ENCODE data around the gene KLHDC1. TPM values are rescaled to one million over a fixed set of nuclear protein-coding genes. Genes with fewer than 3 reads are reported as not detected.

Gene KLHDC1
- total RNA-seq, 1 experiment from 2014 or later = 0.98 TPM

DNA sequence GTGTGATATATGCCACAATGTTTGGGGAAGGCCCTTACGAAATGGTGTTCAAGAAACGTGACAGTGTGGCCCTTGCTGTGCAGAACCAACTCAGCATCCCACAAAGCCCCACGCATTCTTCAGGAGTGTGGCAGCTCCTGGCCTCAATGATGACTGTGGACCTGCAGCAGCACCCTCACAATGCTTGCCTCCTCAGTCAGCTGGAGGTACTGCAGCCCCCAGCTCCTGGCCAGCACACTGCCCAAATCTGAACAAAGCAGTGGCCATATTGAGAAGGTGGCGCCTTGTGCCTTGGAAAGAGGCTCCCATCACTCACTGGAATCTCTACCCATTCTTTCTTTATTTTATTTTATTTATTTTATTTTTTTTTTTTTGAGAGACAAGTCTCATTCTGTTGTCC, 15.3 kb upstream of the KLHDC1 start:
- Histone ChIP-seq H3K9me3 (no peaks in the 10 kb centered on the region), H3K4me3 (ENCODE audit: low read depth, low read length) (no peak overlapping the region), H3K27me3 (replicated peaks; ENCODE audit: control insufficient read depth, insufficient read depth, low read length) (no peaks in the 10 kb centered on the region), H3K36me3 (ENCODE audit: control insufficient read depth, insufficient read depth, low read length) (no peaks in the 10 kb centered on the region; the same call in none of the 2 replicates), H3K4me1 (no peaks in the 10 kb centered on the region)
- intact Hi-C loops (cut with micrococcal nuclease; ENCODE audit: unreplicated experiment) = no loop called here
- no peaks in the 10 kb centered on the region for H3K9me3 Mint-ChIP-seq (ENCODE audit: unreplicated experiment)
- no peaks in the 10 kb centered on the region for H3K4me1 Mint-ChIP-seq (ENCODE audit: low read depth, unreplicated experiment)
- no peak overlapping the region for H3K4me3 Mint-ChIP-seq (ENCODE audit: unreplicated experiment)
- peak in 1 of 2 experiments; percentile 13 for DNase-seq
- BruUV-seq (replicated peaks) = no TSS peak
- TF ChIP-seq, protein P1, sequence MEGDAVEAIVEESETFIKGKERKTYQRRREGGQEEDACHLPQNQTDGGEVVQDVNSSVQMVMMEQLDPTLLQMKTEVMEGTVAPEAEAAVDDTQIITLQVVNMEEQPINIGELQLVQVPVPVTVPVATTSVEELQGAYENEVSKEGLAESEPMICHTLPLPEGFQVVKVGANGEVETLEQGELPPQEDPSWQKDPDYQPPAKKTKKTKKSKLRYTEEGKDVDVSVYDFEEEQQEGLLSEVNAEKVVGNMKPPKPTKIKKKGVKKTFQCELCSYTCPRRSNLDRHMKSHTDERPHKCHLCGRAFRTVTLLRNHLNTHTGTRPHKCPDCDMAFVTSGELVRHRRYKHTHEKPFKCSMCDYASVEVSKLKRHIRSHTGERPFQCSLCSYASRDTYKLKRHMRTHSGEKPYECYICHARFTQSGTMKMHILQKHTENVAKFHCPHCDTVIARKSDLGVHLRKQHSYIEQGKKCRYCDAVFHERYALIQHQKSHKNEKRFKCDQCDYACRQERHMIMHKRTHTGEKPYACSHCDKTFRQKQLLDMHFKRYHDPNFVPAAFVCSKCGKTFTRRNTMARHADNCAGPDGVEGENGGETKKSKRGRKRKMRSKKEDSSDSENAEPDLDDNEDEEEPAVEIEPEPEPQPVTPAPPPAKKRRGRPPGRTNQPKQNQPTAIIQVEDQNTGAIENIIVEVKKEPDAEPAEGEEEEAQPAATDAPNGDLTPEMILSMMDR (IDR thresholded peaks at IDR 0.05; ENCODE audit: insufficient read depth in 1 of 2, low read depth in 1 of 2, low read length in 1 of 2, severe bottlenecking in 1 of 2, unreplicated experiment in 1 of 2) = no peak
- no peaks in the 10 kb centered on the region for H3K27me3 Mint-ChIP-seq (ENCODE audit: insufficient read depth, unreplicated experiment)
- ChIA-PET CTCF (no interaction called here), POLR2A (no interaction called here)
- no peak overlapping the region for H3K27ac Mint-ChIP-seq (ENCODE audit: unreplicated experiment)
- H3K36me3 Mint-ChIP-seq (ENCODE audit: insufficient read depth, unreplicated experiment) = peaks cover 38% of the 10 kb centered on the region

DNA sequence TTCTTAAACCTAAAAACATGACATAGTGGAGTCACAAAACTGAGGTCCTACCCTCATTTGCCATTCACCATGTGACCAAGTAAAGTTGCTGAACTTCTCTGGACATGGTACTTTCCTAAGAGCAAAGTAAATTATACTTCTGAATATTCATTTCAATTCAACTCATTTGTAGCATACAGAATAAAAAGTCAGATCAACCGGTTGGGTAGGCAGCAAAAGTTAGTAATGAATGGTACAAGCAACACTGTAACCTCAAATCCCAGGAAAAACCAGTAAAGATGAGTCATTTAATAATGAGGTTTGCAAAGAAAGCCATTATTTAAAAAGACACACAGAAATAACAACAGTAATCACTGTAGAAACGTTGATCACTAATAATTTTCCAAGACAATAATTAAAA, 13.6 kb upstream of the KLHDC1 start:
- Mint-ChIP-seq H3K4me1 (ENCODE audit: low read depth, unreplicated experiment) (no peaks in the 10 kb centered on the region), H3K9me3 (ENCODE audit: unreplicated experiment) (no peaks in the 10 kb centered on the region), H3K36me3 (ENCODE audit: insufficient read depth, unreplicated experiment) (peaks cover 42% of the 10 kb centered on the region), H3K4me3 (ENCODE audit: unreplicated experiment) (no peak overlapping the region), H3K27me3 (ENCODE audit: insufficient read depth, unreplicated experiment) (no peaks in the 10 kb centered on the region), H3K27ac (ENCODE audit: unreplicated experiment) (no peak overlapping the region)
- intact Hi-C loops (cut with micrococcal nuclease; ENCODE audit: unreplicated experiment) = no loop called here
- Histone ChIP-seq H3K27me3 (replicated peaks; ENCODE audit: control insufficient read depth, insufficient read depth, low read length) (no peaks in the 10 kb centered on the region), H3K36me3 (ENCODE audit: control insufficient read depth, insufficient read depth, low read length) (no peaks in the 10 kb centered on the region; the same call in none of the 2 replicates), H3K4me3 (ENCODE audit: low read depth, low read length) (no peak overlapping the region), H3K4me1 (no peaks in the 10 kb centered on the region), H3K9me3 (no peaks in the 10 kb centered on the region)
- TF ChIP-seq, protein P1 (IDR thresholded peaks at IDR 0.05; ENCODE audit: insufficient read depth in 1 of 2, low read depth in 1 of 2, low read length in 1 of 2, severe bottlenecking in 1 of 2, unreplicated experiment in 1 of 2) = no peak
- no TSS peak for BruUV-seq (replicated peaks)
- CTCF ChIA-PET = interaction anchor here (0.6 kb wide), 1 partner anchor 45 kb away, joined by 3 read pairs; no protein-coding TSS in a partner anchor
- DNase-seq = no peak
- POLR2A ChIA-PET = no interaction called here

DNA sequence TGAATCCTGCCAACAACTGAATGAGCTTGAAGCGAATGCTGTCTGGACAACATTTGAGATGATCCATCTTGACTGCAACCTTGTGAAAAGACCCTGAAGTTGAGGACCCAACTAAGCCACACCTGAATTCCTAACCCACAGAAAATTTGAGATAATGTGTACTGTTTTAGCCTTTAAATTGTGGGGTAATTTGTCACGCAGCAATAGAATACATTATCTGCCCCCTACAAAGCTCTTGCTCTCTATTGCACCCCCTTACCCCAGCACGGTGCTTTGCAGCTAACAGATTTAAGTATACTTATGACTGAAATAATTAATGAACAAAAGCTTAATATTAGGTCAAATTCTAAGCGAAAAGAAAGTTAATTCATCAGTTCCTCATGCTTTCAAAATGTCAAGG, 6.5 kb upstream of the KLHDC1 start:
- peaks cover 17% of the 10 kb centered on the region for H3K4me1 Mint-ChIP-seq (ENCODE audit: low read depth, unreplicated experiment)
- H3K4me3 Mint-ChIP-seq (ENCODE audit: unreplicated experiment) = peak overlapping the region; percentile 85
- intact Hi-C loops (cut with micrococcal nuclease; ENCODE audit: unreplicated experiment) = loop anchor here (5.0 kb wide), 1 partner anchor 166 kb away; the partner anchor contains the start of gene NEMF
- ChIA-PET CTCF (interaction anchor here (0.6 kb wide), 2 partner anchors 14 to 167 kb away, joined by 3 to 5 read pairs; no protein-coding TSS in a partner anchor), POLR2A (interaction anchor here (0.6 kb wide), 1 partner anchor 82 kb away, joined by 3 read pairs; the partner anchor contains the start of gene KLHDC2)
- H3K27me3 Mint-ChIP-seq (ENCODE audit: insufficient read depth, unreplicated experiment) = no peaks in the 10 kb centered on the region
- H3K27me3 ChIP-seq (replicated peaks; ENCODE audit: control insufficient read depth, insufficient read depth, low read length) = no peaks in the 10 kb centered on the region
- H3K27ac Mint-ChIP-seq (ENCODE audit: unreplicated experiment) = no peak overlapping the region
- TF ChIP-seq, protein P1 (IDR thresholded peaks at IDR 0.05; ENCODE audit: insufficient read depth in 1 of 2, low read depth in 1 of 2, low read length in 1 of 2, severe bottlenecking in 1 of 2, unreplicated experiment in 1 of 2) = no peak
- BruUV-seq (replicated peaks) = no TSS peak
- H3K9me3 Mint-ChIP-seq (ENCODE audit: unreplicated experiment) = no peaks in the 10 kb centered on the region
- H3K4me3 ChIP-seq (ENCODE audit: low read depth, low read length) = no peak overlapping the region
- no peaks in the 10 kb centered on the region for H3K9me3 ChIP-seq
- H3K36me3 Mint-ChIP-seq (ENCODE audit: insufficient read depth, unreplicated experiment) = peaks cover 20% of the 10 kb centered on the region
- H3K4me1 ChIP-seq = peaks cover 4% of the 10 kb centered on the region; the same call in 1 of the 2 replicates
- DNase-seq = no peak
- H3K36me3 ChIP-seq (ENCODE audit: control insufficient read depth, insufficient read depth, low read length) = no peaks in the 10 kb centered on the region; the same call in 1 of the 2 replicates
